Heart left ventricle (tissue), 13 donors: ENCODE data around the gene ARF6.

ENCODE experiments used
- CTCF ChIP-seq, 12 donors: fragments of 200-600 bp; sonication (generic) in 4 of 12; IDR thresholded peaks; one replicate each; pipeline versions ENCODE4 v1.5.0 to v1.8.0; 2018 to 2022; ENCODE audit warnings: antibody characterized with exemption in 12 of 12, mild to moderate bottlenecking in 5 of 12
- POLR2A ChIP-seq, 2 donors: fragments of 450-650 bp; IDR thresholded peaks; one replicate each; pipeline ENCODE4 v1.6.1; 2017; ENCODE audit warnings: antibody characterized with exemption in 2 of 2, mild to moderate bottlenecking in 2 of 2, moderate library complexity in 2 of 2
- donor health status: ischemic (EF 13 %, LVEDD 7.1; RV severe dilation, severe dysfunction).
- donor health status: DM: no; HTN: yes; CAD: no.
- donor health status: DM: no; HTN: no; CAD: no.
- donor health status: ischemic (EF 25% LVEDD 6.9; RV normal size, moderate dysfunction).
- donor health status: ischemic (EF 25% LVEDD 5.7; RV mildly dilated, moderate dysfunction).
- donor health status: ischemic (EF 35%, LVEDD 5.7; RV mildly dilated, moderate dysfunction).
- donor health status: nonischemic (EF 11% LVEDD 7.7; RV severe dilation, severe dysfunction).
- donor health status: DM: yes; HTN: yes; CAD: no.
- donor health status: PGD.
- donor health status: ischemic (EF 29% LVEDD 5.4; RV normal size, mild dysfunction).
- donor health status: nonischemic (EF 23%, LVEDD 6.1; RV moderate dilation, normal function).

GRCh38 chr14:49893309-49894213, 679 bp downstream of the ARF6 start:
- TF ChIP-seq CTCF (IDR thresholded peaks at IDR 0.05) = peak in 1 of 12 donors; percentile 15
- no peak for TF ChIP-seq POLR2A (IDR thresholded peaks at IDR 0.05)
